Kidney glomerular epithelial cell (primary cell): Measurements from ENCODE around the gene HUNK.
"Not testable (repeated sequence)": the region's sequence is repeated elsewhere in the genome, so short reads cannot be mapped to it uniquely, and the experiment has no call there.

Source experiments
- DNase-seq: peaks from one replicate; lab custom pipeline; 2025; lab: John Stamatoyannopoulos, UW

HUNK gene

GRCh38 chr21:31921079-31921478 is 48.3 kb downstream of the HUNK start:
- no peak for DNase-seq

GRCh38 chr21:31922881-31923280 is 50.1 kb downstream of the HUNK start:
- no peak for DNase-seq

GRCh38 chr21:31923756-31924155 is 50.9 kb downstream of the HUNK start:
- DNase-seq = no peak

- no peak for DNase-seq
Observed at GRCh38 chr21:31924548-31924947, 51.7 kb downstream of the HUNK start.

- no peak for DNase-seq
Observed at GRCh38 chr21:31926498-31926897, 53.7 kb downstream of the HUNK start.

GRCh38 chr21:31927689-31928353 is 55.0 kb downstream of the HUNK start:
- DNase-seq = no peak

GRCh38 chr21:31928656-31929055 is 55.8 kb downstream of the HUNK start:
- DNase-seq = no peak

GRCh38 chr21:31929548-31929947 is 56.7 kb downstream of the HUNK start:
- no peak for DNase-seq

GRCh38 chr21:31930001-31930400 is 57.2 kb downstream of the HUNK start:
- DNase-seq = no peak

- no peak for DNase-seq
Observed at GRCh38 chr21:31931644-31932469, 59.0 kb downstream of the HUNK start.

GRCh38 chr21:31932470-31932764 is 59.6 kb downstream of the HUNK start:
- DNase-seq = no peak

GRCh38 chr21:31937303-31937702 is 64.5 kb downstream of the HUNK start:
- no peak for DNase-seq

- DNase-seq = no peak
Observed at GRCh38 chr21:31938330-31939301, 65.8 kb downstream of the HUNK start.

GRCh38 chr21:31941694-31942093 is 68.9 kb downstream of the HUNK start:
- DNase-seq = no peak

- DNase-seq = no peak
Observed at GRCh38 chr21:31943561-31943960, 70.7 kb downstream of the HUNK start.

- DNase-seq = no peak
Observed at GRCh38 chr21:31945141-31945540, 72.3 kb downstream of the HUNK start.

- no peak for DNase-seq
Observed at GRCh38 chr21:31945546-31945945, 72.7 kb downstream of the HUNK start.

- DNase-seq = no peak
Observed at GRCh38 chr21:31946231-31946630, 73.4 kb downstream of the HUNK start.

- DNase-seq = not testable (repeated sequence)
Observed at GRCh38 chr21:31946876-31947550, 74.2 kb downstream of the HUNK start.

- no peak for DNase-seq
Observed at GRCh38 chr21:31948676-31949075, 75.9 kb downstream of the HUNK start.

- no peak for DNase-seq
Observed at GRCh38 chr21:31952828-31953227, 80.0 kb downstream of the HUNK start.

GRCh38 chr21:31957631-31958030 is 84.8 kb downstream of the HUNK start:
- no peak for DNase-seq
